HG02759 (cell line): ENCODE measurements around the gene RELN.

Experiments used
- ATAC-seq: cut with Tn5 transposase; IDR thresholded peaks from one replicate; pipeline ENCODE4 v1.9.1; 2021; ENCODE audit warnings: mild to moderate bottlenecking, moderate library complexity; ENCODE audit not compliant: unreplicated experiment

RELN gene

DNA sequence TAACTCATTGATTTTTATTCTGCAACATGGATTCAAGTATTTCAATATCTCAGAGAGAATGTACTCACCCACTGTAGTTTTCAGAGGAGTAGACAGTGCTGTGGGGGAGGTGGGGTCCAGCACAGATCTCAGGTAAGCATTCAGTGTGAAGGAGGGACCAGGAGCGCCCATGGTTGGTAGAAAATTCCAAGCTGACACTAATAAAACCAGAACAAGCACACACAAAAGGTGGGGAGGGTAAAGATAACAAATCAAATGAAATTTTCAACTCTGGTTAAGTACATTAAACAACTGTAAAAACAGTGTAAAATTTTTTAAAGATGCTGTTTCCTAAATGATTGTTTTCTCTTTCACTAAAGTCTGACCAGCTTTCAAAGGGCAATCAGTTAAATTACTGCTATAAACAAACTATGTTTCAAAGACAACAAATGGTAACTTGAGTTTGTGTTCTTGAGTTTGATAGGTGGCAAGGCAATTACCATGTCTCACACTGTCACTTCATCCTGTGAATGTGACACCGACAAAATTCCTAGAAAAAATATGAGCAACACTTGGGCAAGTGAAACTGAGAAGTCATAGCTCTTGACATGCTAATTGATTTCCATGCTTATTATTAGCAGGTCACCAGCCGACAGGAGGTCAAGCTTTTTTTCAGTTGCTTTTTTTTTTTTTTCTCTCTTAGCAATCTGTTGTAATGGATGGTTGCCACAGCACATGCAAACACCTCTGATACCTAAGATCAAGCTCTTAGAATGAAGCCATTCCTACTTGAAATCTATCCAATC is 337.7 kb downstream of the RELN start:
- no peak for ATAC-seq

DNA sequence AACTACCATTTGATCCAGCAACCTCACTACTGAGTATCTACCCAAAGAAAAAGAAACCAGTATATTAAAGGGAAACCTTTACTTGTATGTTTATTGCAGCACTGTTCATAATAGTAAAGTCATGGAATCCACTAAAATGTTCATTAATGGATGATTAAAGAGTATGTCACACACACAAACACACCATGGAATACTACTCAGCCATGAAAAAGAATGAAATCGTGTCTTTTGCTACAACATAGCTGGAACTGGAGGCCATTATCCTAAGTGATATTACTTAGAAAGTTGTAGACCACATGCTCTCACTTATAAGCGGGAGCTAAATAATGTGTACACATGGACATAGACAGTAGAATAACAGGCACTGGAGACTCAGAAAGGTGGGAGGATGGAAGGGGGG is 340.4 kb downstream of the RELN start:
- ATAC-seq, result no peak

DNA sequence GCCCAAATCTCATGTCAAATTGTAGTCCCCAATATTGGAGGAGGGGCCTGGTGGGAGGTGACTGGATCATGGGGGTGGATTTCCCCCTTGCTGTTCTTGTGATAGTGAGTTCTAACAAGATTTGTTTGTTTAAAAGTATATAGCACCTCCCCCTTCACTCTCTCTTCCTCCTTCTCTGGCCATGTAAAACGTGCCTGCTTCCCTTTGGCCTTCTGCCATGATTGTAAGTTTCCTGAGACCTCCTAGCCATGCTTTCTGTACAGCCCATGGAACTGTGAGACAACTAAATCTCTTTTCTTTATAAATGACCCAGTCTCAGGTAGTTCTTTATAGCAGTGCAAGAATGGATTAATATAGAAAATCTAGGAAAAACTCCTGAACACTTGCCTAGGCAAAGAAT is 341.3 kb downstream of the RELN start:
- ATAC-seq, result no peak

- ATAC-seq, result no peak
These were observed 345.1 kb downstream of the RELN start for GRCh38 chr7:103644319-103644718.

GRCh38 chr7:103640031-103640779 is 349.3 kb downstream of the RELN start:
- ATAC-seq, result no peak

DNA sequence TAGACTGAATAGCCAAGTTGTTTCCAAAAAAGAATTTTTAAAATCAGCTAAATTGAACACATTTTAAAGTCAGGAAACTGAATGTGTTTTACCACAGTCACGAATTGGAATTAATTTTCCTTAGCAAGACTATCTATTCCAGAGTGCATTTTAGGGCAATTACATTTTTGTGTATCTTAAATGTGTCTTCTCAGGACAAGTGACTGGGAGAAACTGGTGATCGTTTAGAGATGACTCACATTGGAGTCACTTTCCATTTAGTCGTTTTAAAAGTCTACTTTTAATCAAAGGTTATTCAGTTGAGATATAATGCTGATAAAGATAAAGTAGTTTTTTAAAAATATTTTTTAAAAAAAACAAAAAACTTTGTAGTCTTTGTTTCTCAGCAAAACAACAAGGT is 351.7 kb downstream of the RELN start:
- no peak for ATAC-seq

GRCh38 chr7:103637094-103637493 is 352.4 kb downstream of the RELN start:
- no peak for ATAC-seq

DNA sequence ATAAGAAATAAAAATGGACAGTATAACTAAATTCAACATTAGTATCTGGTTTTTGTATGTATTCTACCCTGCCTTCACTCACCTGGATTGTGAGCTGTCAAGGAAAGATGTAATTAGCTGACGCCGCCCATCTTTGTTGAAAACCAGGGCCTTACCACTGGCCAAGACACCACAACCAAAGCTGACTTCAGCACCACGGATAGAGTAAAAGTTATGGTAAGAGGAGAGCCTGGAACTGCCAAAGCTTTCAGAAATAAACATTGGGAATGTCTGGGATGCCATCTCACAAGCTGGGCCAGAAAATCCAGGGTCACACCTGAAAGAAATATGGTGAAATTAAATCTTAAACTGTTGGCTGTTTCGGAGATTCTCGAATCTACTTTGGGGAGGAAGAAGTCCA is 353.3 kb downstream of the RELN start:
- no peak for ATAC-seq

DNA sequence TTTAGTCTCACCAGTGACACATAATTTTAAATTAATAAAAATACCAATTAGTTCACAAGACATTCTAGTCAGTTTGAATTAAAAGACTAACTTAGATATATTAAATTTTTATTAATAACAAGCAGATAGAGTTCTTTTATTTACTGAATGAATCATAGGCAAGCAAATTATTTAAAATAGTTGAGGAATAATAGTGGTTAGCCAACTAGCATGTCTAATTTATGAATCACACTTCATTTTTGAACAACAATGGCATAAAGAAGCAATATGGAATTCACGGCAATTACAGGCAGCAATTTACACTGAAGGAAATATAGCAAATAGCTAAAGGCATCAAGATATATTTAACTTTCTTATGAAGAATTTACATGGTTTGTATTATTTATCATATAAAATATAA is 356.5 kb downstream of the RELN start:
- ATAC-seq, result no peak

- ATAC-seq, result no peak
These were observed 357.3 kb downstream of the RELN start for GRCh38 chr7:103632005-103632639.

- ATAC-seq, result no peak
These were observed 359.1 kb downstream of the RELN start for GRCh38 chr7:103630318-103630717.

GRCh38 chr7:103628742-103629141 is 360.7 kb downstream of the RELN start:
- ATAC-seq, result no peak

- no peak for ATAC-seq
These were observed 362.7 kb downstream of the RELN start for GRCh38 chr7:103626776-103627175.

DNA sequence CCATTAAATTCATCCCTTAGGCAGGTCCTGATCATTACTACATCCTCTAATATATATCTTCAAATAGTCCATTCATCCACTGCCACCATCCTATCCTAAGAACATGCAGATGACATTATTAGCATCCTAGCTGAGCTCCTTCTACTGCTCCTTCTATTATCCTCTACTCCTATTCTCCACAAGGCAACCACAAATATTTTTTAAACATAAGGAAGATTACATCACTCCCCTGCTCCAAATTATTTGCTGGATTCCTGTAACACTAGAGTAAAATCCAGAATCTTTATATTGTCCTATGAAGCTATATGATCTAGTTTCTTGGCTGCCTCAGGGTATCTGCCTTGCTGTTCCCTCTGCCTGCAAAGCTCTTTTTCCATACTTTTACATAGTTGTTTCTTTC is 367.2 kb downstream of the RELN start:
- no peak for ATAC-seq

DNA sequence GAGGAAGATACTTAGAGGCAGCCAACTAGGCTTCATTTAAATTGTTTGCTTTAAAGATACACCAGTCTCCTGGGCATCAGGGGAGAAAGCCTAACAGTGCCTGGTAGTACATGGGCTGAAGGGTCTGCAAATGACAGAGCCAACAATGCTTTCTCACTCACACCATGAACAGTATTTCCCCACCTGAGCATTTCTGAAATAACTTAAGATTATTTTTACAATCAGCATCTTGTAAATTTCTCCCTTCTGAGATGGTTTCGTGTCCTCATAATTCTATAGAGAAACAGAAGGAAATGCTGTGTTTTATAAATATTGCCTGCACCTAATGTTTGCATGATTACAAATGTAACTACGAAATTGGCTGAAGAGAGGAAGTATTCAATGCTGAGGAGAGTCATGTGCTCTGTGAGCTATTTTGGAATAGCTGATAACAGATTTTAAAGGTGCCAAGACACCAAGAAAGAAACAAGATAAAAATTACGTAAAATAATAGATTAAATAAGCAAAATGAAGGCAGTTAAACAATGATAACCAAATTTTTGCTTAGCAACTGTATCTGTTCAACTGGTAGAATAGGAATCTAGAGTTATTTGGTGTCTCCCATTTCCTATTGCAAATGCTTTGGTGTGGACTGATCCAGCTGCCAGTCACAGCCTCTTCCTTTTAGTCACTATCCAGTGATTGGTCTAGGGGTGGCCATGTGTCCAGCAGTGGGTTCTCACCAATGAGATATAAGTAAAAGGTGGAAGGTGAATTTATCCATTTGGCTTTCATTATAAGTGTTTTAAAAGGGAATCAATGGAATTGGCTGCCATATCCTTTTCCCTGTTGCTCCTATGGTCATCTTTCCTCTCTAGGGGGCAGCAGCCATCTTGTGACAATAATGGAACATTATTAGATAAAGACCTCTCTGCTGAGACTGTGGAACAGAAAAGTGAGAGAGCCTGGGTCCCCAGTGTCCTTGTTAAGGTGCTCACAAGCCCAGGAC is 375.5 kb downstream of the RELN start:
- ATAC-seq, result no peak

GRCh38 chr7:103609778-103610177 is 379.7 kb downstream of the RELN start:
- no peak for ATAC-seq

DNA sequence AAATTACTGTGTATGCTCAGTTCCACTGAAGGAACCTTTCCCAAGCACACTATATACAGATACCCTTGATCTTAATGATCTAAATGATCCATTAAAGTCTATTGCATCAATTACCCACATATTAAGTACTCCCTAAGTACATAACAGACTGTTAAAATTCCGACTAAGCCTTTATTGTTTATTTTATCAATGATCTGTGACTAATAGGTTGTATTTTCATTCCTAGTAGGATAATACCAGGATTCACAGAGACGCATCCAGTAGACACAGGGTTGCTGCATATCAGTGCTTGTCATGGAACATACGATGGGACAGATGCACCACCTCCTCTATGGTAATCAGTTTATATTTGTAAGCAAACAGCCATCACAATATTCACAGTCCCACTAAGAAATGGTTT is 383.8 kb downstream of the RELN start:
- no peak for ATAC-seq

- no peak for ATAC-seq
These were observed 391.0 kb downstream of the RELN start for GRCh38 chr7:103598326-103598905.

DNA sequence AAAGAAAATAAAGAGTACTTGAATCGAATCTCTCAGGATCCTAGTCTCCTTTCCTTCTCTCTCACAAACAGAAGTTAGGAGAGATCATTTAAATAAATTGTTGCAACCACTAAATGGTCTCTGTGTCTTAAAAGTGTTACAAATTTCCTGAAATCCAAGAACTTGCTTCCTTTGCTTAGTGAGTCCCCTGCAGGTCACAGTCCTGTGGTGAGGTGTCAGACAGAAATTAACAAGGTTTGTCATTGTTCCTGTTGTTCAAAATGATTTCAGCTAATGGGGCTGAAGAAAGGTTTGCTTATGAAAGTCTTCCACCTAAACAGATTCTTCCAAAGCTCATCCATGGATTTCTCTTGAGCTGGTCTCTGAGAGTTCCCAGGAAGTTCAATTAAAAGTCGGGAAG is 391.9 kb downstream of the RELN start:
- no peak for ATAC-seq

DNA sequence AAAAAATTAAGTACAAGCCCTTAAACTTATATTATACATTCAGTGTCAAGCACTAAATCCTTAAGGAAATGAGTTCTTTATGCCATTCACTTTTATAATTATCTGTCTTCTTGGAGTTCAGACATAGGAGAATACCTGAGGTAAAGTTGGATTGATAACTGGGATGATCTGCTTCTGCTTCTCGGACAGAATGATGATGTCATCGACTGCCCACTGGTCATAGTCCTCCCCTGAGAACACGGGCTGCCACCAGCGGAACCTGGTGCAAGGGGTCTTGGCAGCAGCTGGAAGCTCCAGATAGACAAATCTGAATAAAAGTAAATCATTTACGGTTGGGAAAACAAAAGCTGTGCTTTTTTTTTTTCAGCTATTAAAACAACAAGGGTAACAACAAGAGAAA is 395.3 kb downstream of the RELN start:
- ATAC-seq, result no peak
